Lower lobe of right lung (tissue), 2 donors: ENCODE results near the gene TRIM25. TPM values are rescaled to one million over a fixed set of nuclear protein-coding genes. Genes with fewer than 3 reads are reported as not detected.
A peak's percentile ranks its signal among the peaks of the same experiment; 100 is the strongest.

Experiments
- ATAC-seq, 2 donors: fragments of 200-7000 bp; cut with Tn5 transposase; one replicate each; pipeline ENCODE4 v1.9.1; 2020 to 2022; ENCODE audit warnings: mild to moderate bottlenecking in 2 of 2, moderate library complexity in 2 of 2
- DNase-seq: peaks from one replicate; pipeline ENCODE4 v3.0.0-alpha.2; 2020
- H3K27ac ChIP-seq: fragments of 200-600 bp; one replicate; pipeline ENCODE4 v1.8.0; 2022
- H3K27me3 ChIP-seq: fragments of 200-600 bp; one replicate; pipeline ENCODE4 v1.8.0; 2022; ENCODE audit warnings: low read depth
- H3K36me3 ChIP-seq: fragments of 200-600 bp; one replicate; pipeline ENCODE4 v1.8.0; 2022; ENCODE audit warnings: mild to moderate bottlenecking
- H3K4me1 ChIP-seq: fragments of 200-600 bp; one replicate; pipeline ENCODE4 v1.8.0; 2022
- H3K4me3 ChIP-seq: fragments of 200-600 bp; one replicate; pipeline ENCODE4 v1.8.0; 2022; ENCODE audit warnings: mild to moderate bottlenecking
- H3K9me3 ChIP-seq: fragments of 200-600 bp; one replicate; pipeline ENCODE4 v1.8.0; 2022
- CTCF ChIP-seq: fragments of 200-600 bp; IDR thresholded peaks from one replicate; pipeline ENCODE4 v1.8.0; 2022; ENCODE audit warnings: antibody characterized with exemption, mild to moderate bottlenecking
- intact Hi-C: fragments of 100-400 bp; cut with DNase I; formaldehyde crosslinking; loops from one replicate; pipeline ENCODE4 v1.11.0; 2022
- long read RNA-seq: library from polyadenylated mRNA; unstranded; transcript quantifications from one replicate; pipeline ENCODE4 v2.0.0, GENCODE V29; 2021
- total RNA-seq: library from RNA; stranded (reverse); fragmentation: NEBNext Ultra II Directional; extraction: Animal tissue kit (Norgen Biotek cat#: 25700); gene quantifications from one replicate; pipeline ENCODE4 v1.2.1, GENCODE V29; 2021
- donor health status: DM: no; HTN: yes; CAD: no; lungs with severe emphysema.

Gene TRIM25
- total RNA-seq: 125 TPM
- long read RNA-seq, full-length matches to known transcripts: 6 of 49 reads
- long read RNA-seq, partial matches to known transcripts: 8 of 49 reads
- long read RNA-seq, other reads (novel, unspliced or antisense): 35 of 49 reads

GRCh38 chr17:56913867-56914580 is at the start of gene TRIM25:
Gene TRIM25, minus strand, starts transcription at chr17:56914049. Its CDS starts 61 bp downstream, at chr17:56913988.
- Histone ChIP-seq H3K4me1 (peaks cover 53% of the 10 kb centered on the region), H3K27me3 (no peaks in the 10 kb centered on the region), H3K4me3 (peak within 1 kb of the TSS; percentile 96), H3K27ac (peak within 1 kb of the TSS; percentile 97), H3K36me3 (no peaks in the 10 kb centered on the region), H3K9me3 (no peaks in the 10 kb centered on the region)
- ATAC-seq (peak; percentile 95 to 96), DNase-seq (peak; percentile 96)
- no peak for TF ChIP-seq CTCF
- intact Hi-C loops: no loop called here

GRCh38 chr17:56960596-56961538 is 47.0 kb upstream of the TRIM25 start, which contains the start of gene COIL:
Gene COIL, minus strand, starts transcription at chr17:56961050. Its CDS starts 31 bp downstream, at chr17:56961019.
- H3K4me3 ChIP-seq: peak within 1 kb of the TSS; percentile 72
- peaks cover 18% of the 10 kb centered on the region for H3K4me1 ChIP-seq
- ATAC-seq (peak; percentile 99 to 100), DNase-seq (peak; percentile 95)
- intact Hi-C loops: no loop called here
- peak; percentile 100 for TF ChIP-seq CTCF
- no peaks in the 10 kb centered on the region for H3K27me3 ChIP-seq
- no peaks in the 10 kb centered on the region for H3K9me3 ChIP-seq
- H3K36me3 ChIP-seq: peaks cover 6% of the 10 kb centered on the region
- peak within 1 kb of the TSS; percentile 84 for H3K27ac ChIP-seq

- H3K27ac ChIP-seq: no peak overlapping the region
- no peaks in the 10 kb centered on the region for H3K27me3 ChIP-seq
- DNase-seq (no peak), ATAC-seq (no peak)
- peaks cover 15% of the 10 kb centered on the region for H3K36me3 ChIP-seq
- no peak for TF ChIP-seq CTCF
- no peaks in the 10 kb centered on the region for H3K9me3 ChIP-seq
- peaks cover 18% of the 10 kb centered on the region for H3K4me1 ChIP-seq
- intact Hi-C loops: no loop called here
- H3K4me3 ChIP-seq: no peak overlapping the region
Observed at GRCh38 chr17:56956992-56957391, 43.1 kb upstream of the TRIM25 start.

GRCh38 chr17:56949595-56949994 is 35.7 kb upstream of the TRIM25 start:
- Histone ChIP-seq H3K27ac (no peak overlapping the region), H3K4me3 (no peak overlapping the region), H3K27me3 (no peaks in the 10 kb centered on the region), H3K9me3 (no peaks in the 10 kb centered on the region), H3K4me1 (no peaks in the 10 kb centered on the region), H3K36me3 (peaks cover 66% of the 10 kb centered on the region)
- intact Hi-C loops: loop anchor here (10.0 kb wide), 1 partner anchor 125 kb away; no protein-coding TSS in a partner anchor
- DNase-seq: no peak
- no peak for ATAC-seq
- TF ChIP-seq CTCF: no peak

GRCh38 chr17:56948491-56948890 is 34.6 kb upstream of the TRIM25 start:
- H3K36me3 ChIP-seq: peaks cover 70% of the 10 kb centered on the region
- intact Hi-C loops: loop anchor here (10.0 kb wide), 1 partner anchor 124 kb away; no protein-coding TSS in a partner anchor

More at GRCh38 chr17:56948491-56948890, 34.6 kb upstream of the TRIM25 start:
- no peak for ATAC-seq
- H3K4me1 ChIP-seq: no peaks in the 10 kb centered on the region
- H3K9me3 ChIP-seq: no peaks in the 10 kb centered on the region
- no peaks in the 10 kb centered on the region for H3K27me3 ChIP-seq
- H3K27ac ChIP-seq: no peak overlapping the region
- no peak overlapping the region for H3K4me3 ChIP-seq
- DNase-seq: no peak
- TF ChIP-seq CTCF: no peak
